Smooth muscle cell of the umbilical artery (primary cell): ENCODE measurements around the gene HIBADH. TPM values are rescaled to one million over a fixed set of nuclear protein-coding genes. Genes with fewer than 3 reads are reported as not detected.

ENCODE experiments used
- total RNA-seq: library from RNA; depleted of rRNA; stranded (reverse); fragments of >200 nt; gene quantifications from 2 replicates; pipeline ENCODE4 v1.2.3, GENCODE V29; 2014

Gene HIBADH
- total RNA-seq: 54.7 and 55.5 TPM in 2 replicates

GRCh38 chr7:27662490-27663205, at the start of gene HIBADH:
Gene HIBADH, minus strand, starts transcription at chr7:27662883. Its CDS starts 95 bp downstream, at chr7:27662788.

Other genes starting within 250 kb of the HIBADH start
- 154 and 189 TPM in 2 replicates for gene TAX1BP1, start 77.3 kb upstream of the HIBADH start, total RNA-seq